Loucy (cell line): ENCODE results near the gene TBPL2.

ENCODE experiments used
- H2AFZ ChIP-seq: fragments of 200-600 bp; sonication (generic); 2 replicates; pipeline ENCODE4 v1.6.0; 2016; ENCODE audit warnings: antibody characterized with exemption, mild to moderate bottlenecking, low read length, moderate library complexity
- H3F3A ChIP-seq: fragments of 200-600 bp; 2 replicates; pipeline ENCODE4 v1.6.0; 2016; ENCODE audit warnings: antibody characterized with exemption, low read depth, mild to moderate bottlenecking
- H3K27me3 ChIP-seq: fragments of 200-600 bp; sonication (generic); 2 replicates; pipeline ENCODE4 v1.6.1; 2014; ENCODE audit warnings: low read length, mild to moderate bottlenecking; ENCODE audit not compliant: insufficient read depth, poor library complexity, severe bottlenecking
- H3K36me3 ChIP-seq: fragments of 200-600 bp; sonication (generic); 2 replicates; pipeline ENCODE4 v1.6.1; 2016; ENCODE audit warnings: low read length; ENCODE audit not compliant: insufficient read depth
- H3K4me1 ChIP-seq: fragments of 200-600 bp; sonication (generic); 2 replicates; pipeline ENCODE4 v1.5.1; 2014; ENCODE audit warnings: low read length, mild to moderate bottlenecking; ENCODE audit not compliant: insufficient read depth, poor library complexity, severe bottlenecking
- H3K4me2 ChIP-seq: fragments of 200-600 bp; sonication (generic); 2 replicates; pipeline ENCODE4 v1.6.0; 2014; ENCODE audit warnings: antibody characterized with exemption, low read length, low read depth, mild to moderate bottlenecking; ENCODE audit not compliant: poor library complexity, severe bottlenecking
- H3K4me3 ChIP-seq: fragments of 200-600 bp; sonication (generic); 2 replicates; pipeline ENCODE4 v1.5.1; 2014; ENCODE audit warnings: low read length, mild to moderate bottlenecking, mixed read lengths; ENCODE audit not compliant: poor library complexity, severe bottlenecking
- H3K79me2 ChIP-seq: fragments of 200-600 bp; sonication (generic); 2 replicates; pipeline ENCODE4 v1.6.1; 2014; ENCODE audit warnings: low read length; ENCODE audit not compliant: insufficient read depth
- H3K9ac ChIP-seq: fragments of 200-600 bp; sonication (generic); 2 replicates; pipeline ENCODE4 v1.6.0; 2014; ENCODE audit warnings: mild to moderate bottlenecking, low read depth, low read length, moderate library complexity; ENCODE audit not compliant: poor library complexity, severe bottlenecking
- H3K9me2 ChIP-seq: fragments of 200-600 bp; sonication (generic); replicated peaks from 2 replicates; pipeline ENCODE4 v1.6.1; 2016; ENCODE audit warnings: low read depth, low read length, mixed read lengths
- H3K9me3 ChIP-seq: fragments of 200-600 bp; sonication (generic); 2 replicates; pipeline ENCODE4 v1.6.1; 2014; ENCODE audit warnings: mild to moderate bottlenecking, antibody characterized with exemption, low read length, low read depth; ENCODE audit not compliant: insufficient read depth
- H4K20me1 ChIP-seq: fragments of 200-600 bp; sonication (generic); 2 replicates; pipeline ENCODE4 v1.6.0; 2014; ENCODE audit warnings: antibody characterized with exemption, low read length, mild to moderate bottlenecking; ENCODE audit not compliant: insufficient read depth, poor library complexity, severe bottlenecking
- EZH2phosphoT487 ChIP-seq: fragments of 200-600 bp; IDR thresholded peaks from 2 replicates; pipeline ENCODE4 v1.6.1; 2018; ENCODE audit warnings: antibody characterized with exemption, mild to moderate bottlenecking, moderate library complexity, borderline replicate concordance
- TF ChIP-seq, protein P1 (sequence below): fragments of 200-600 bp; sonication (generic); conservative IDR thresholded peaks from 2 replicates; pipeline ENCODE4 v1.5.1; 2014; ENCODE audit warnings: mild to moderate bottlenecking, antibody characterized with exemption, low read length

The TBPL2 gene

DNA sequence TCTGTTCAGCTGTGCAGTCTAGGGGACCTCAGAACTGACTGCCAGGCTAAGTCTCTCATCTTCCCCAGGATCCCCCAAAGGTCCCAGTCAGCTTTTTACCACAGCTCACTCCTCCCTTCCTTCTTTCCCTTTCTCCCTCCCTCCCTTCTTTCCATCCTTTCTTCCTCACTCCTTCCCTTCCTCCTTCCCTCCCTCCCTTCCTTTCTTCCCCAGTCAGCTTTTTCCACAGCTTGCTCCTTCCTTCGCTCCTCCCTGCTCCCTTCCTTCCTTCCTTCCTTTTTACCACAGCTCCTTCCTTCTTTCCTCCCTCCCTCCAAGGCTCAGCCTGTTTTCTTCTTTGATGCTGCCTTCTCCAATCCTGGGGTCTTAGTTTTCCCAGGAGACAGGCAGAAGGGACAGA is 68.0 kb downstream of the TBPL2 start:
- no peaks in the 10 kb centered on the region for H3K9me2 ChIP-seq
- no peaks in the 10 kb centered on the region for H4K20me1 ChIP-seq
- H3K4me2 ChIP-seq: no peak overlapping the region
- peaks cover 15% of the 10 kb centered on the region for H3K4me1 ChIP-seq
- H3F3A ChIP-seq: peaks cover 6% of the 10 kb centered on the region; the same call in 1 of the 2 replicates
- H3K4me3 ChIP-seq: no peak overlapping the region
- no peaks in the 10 kb centered on the region for H3K79me2 ChIP-seq
- peaks cover 17% of the 10 kb centered on the region; the same call in 1 of the 2 replicates for H3K36me3 ChIP-seq
- no peak overlapping the region for H3K9ac ChIP-seq
- H3K9me3 ChIP-seq: no peaks in the 10 kb centered on the region
- H3K27me3 ChIP-seq: no peaks in the 10 kb centered on the region
- TF ChIP-seq, protein P1, sequence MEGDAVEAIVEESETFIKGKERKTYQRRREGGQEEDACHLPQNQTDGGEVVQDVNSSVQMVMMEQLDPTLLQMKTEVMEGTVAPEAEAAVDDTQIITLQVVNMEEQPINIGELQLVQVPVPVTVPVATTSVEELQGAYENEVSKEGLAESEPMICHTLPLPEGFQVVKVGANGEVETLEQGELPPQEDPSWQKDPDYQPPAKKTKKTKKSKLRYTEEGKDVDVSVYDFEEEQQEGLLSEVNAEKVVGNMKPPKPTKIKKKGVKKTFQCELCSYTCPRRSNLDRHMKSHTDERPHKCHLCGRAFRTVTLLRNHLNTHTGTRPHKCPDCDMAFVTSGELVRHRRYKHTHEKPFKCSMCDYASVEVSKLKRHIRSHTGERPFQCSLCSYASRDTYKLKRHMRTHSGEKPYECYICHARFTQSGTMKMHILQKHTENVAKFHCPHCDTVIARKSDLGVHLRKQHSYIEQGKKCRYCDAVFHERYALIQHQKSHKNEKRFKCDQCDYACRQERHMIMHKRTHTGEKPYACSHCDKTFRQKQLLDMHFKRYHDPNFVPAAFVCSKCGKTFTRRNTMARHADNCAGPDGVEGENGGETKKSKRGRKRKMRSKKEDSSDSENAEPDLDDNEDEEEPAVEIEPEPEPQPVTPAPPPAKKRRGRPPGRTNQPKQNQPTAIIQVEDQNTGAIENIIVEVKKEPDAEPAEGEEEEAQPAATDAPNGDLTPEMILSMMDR: no peak
- no peak for TF ChIP-seq EZH2phosphoT487
- H2AFZ ChIP-seq: no peak overlapping the region

DNA sequence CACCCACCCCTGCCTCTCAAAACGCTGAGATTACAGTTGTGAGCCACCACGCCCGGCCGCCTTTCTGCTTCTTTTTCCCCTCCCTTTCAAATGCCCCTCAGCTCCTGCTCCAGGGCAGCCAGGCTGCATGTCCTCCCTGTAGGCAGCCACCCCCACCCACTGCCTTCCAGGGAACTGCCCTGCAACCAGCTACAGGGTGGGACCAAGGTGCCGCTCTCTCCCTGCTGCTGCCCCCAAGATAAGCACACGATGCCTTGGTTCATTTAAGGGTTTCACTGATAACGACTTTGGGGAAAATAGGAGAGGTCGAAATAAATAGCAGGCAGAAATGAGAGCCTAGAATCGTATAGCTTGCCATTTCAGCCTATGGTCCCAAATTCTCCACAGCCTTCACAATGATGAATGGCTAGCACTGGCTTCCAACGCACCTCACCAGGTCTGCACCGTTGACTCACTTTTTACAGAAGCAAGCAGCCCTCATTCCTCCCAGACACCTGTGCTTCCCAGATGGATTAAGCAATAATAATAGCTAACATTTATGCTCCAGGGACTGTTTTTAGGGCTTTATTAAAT is 69.4 kb downstream of the TBPL2 start:
- peaks cover 6% of the 10 kb centered on the region; the same call in 1 of the 2 replicates for H3F3A ChIP-seq
- TF ChIP-seq, protein P1: no peak
- no peak for TF ChIP-seq EZH2phosphoT487
- H3K4me3 ChIP-seq: no peak overlapping the region
- H3K27me3 ChIP-seq: no peaks in the 10 kb centered on the region
- H3K36me3 ChIP-seq: peaks cover 10% of the 10 kb centered on the region; the same call in 1 of the 2 replicates
- no peak overlapping the region for H3K9ac ChIP-seq
- H3K79me2 ChIP-seq: no peaks in the 10 kb centered on the region
- peaks cover 15% of the 10 kb centered on the region for H3K4me1 ChIP-seq
- H3K9me3 ChIP-seq: no peaks in the 10 kb centered on the region
- no peak overlapping the region for H3K4me2 ChIP-seq
- no peaks in the 10 kb centered on the region for H4K20me1 ChIP-seq
- H3K9me2 ChIP-seq: no peaks in the 10 kb centered on the region
- H2AFZ ChIP-seq: no peak overlapping the region

- Histone ChIP-seq H3K9me3 (no peaks in the 10 kb centered on the region), H3K79me2 (no peaks in the 10 kb centered on the region), H2AFZ (no peak overlapping the region), H3K27me3 (no peaks in the 10 kb centered on the region), H3K4me3 (no peak overlapping the region), H3K4me2 (no peak overlapping the region), H3K4me1 (no peaks in the 10 kb centered on the region), H3K9me2 (no peaks in the 10 kb centered on the region), H4K20me1 (no peaks in the 10 kb centered on the region), H3K9ac (no peak overlapping the region), H3F3A (no peaks in the 10 kb centered on the region), H3K36me3 (peaks cover 9% of the 10 kb centered on the region; the same call in 1 of the 2 replicates)
- TF ChIP-seq, protein P1: no peak
- no peak for TF ChIP-seq EZH2phosphoT487
Observed at GRCh38 chr14:55366271-55366670, 74.1 kb downstream of the TBPL2 start.
